ENCODE results near the gene RANGRF. TPM values are rescaled to one million over a fixed set of nuclear protein-coding genes. Genes with fewer than 3 reads are reported as not detected.
A peak's percentile ranks its signal among the peaks of the same experiment; 100 is the strongest.

The RANGRF gene
- total and polyA plus RNA-seq, 10 donors: 18.9 to 55.9 (median 23.1) TPM

GRCh38 chr17:8324923-8325322 lies 36.5 kb downstream of the RANGRF start:
- TF ChIP-seq POLR2A (IDR thresholded peaks at IDR 0.05) (no peak), CTCF (IDR thresholded peaks at IDR 0.05 in 8 of 11, conservative IDR thresholded peaks at IDR 0.05 in 3 of 11) (no peak), POLR2AphosphoS5 (IDR thresholded peaks at IDR 0.05) (no peak)
- Histone ChIP-seq H3K9me3 (no peaks in the 10 kb centered on the region), H3K27ac (no peak overlapping the region), H3K4me1 (peaks cover 3 to 31% (median 19%) of the 10 kb centered on the region in 6 donors), H3K27me3 (replicated peaks in 1 of 7) (peaks cover 0 to 52% (median 10%) of the 10 kb centered on the region in 7 donors), H3K4me3 (no peak overlapping the region), H3K36me3 (peaks cover 0 to 14% (median 0%) of the 10 kb centered on the region in 6 donors)
- WGBS, 5 donors: 42 to 69% (median 52%) methylated on average over 3 to 5 of the region's 5 CpGs
- intact Hi-C loops (cut with DNase I; ENCODE audit: low total_unique reads): no loop called here
- DNase-seq: no peak

GRCh38 chr17:8326511-8327302 lies 38.2 kb downstream of the RANGRF start:
- H3K4me1 ChIP-seq: peaks cover 3 to 31% (median 19%) of the 10 kb centered on the region in 6 donors
- DNase-seq: no peak
- no peak for TF ChIP-seq CTCF (IDR thresholded peaks at IDR 0.05 in 8 of 11, conservative IDR thresholded peaks at IDR 0.05 in 3 of 11)
- TF ChIP-seq POLR2A (IDR thresholded peaks at IDR 0.05): no peak
- TF ChIP-seq POLR2AphosphoS5 (IDR thresholded peaks at IDR 0.05): peak in 2 of 3 donors; percentile 24 to 30
- H3K27me3 ChIP-seq (replicated peaks in 1 of 7): peaks cover 0 to 54% (median 10%) of the 10 kb centered on the region in 7 donors
- peak overlapping the region; percentile 13 to 68 (median 59) for H3K27ac ChIP-seq
- WGBS, 5 donors: 2 to 13% (median 2%) methylated on average over 14 to 48 of the region's 48 CpGs
- peaks cover 0 to 5% (median 0%) of the 10 kb centered on the region in 6 donors for H3K36me3 ChIP-seq
- H3K9me3 ChIP-seq: no peaks in the 10 kb centered on the region
- peak overlapping the region; percentile 24 to 69 (median 36) for H3K4me3 ChIP-seq
- intact Hi-C loops (cut with DNase I; ENCODE audit: low total_unique reads): no loop called here

- H3K4me3 ChIP-seq: peak overlapping the region; percentile 24 to 69 (median 36)
- peak overlapping the region; percentile 13 to 68 (median 59) for H3K27ac ChIP-seq
- intact Hi-C loops (cut with DNase I; ENCODE audit: low total_unique reads): no loop called here
- peaks cover 0 to 57% (median 10%) of the 10 kb centered on the region in 7 donors for H3K27me3 ChIP-seq (replicated peaks in 1 of 7)
- H3K4me1 ChIP-seq: peaks cover 3 to 31% (median 19%) of the 10 kb centered on the region in 6 donors
- TF ChIP-seq POLR2AphosphoS5 (IDR thresholded peaks at IDR 0.05) (no peak), POLR2A (IDR thresholded peaks at IDR 0.05) (no peak), CTCF (IDR thresholded peaks at IDR 0.05 in 8 of 11, conservative IDR thresholded peaks at IDR 0.05 in 3 of 11) (no peak)
- H3K9me3 ChIP-seq: no peaks in the 10 kb centered on the region
- DNase-seq: no peak
- 18 to 44% (median 23%) methylated on average over 8 to 25 of the region's 25 CpGs for WGBS, 5 donors
- peaks cover 0 to under 1% (median 0%) of the 10 kb centered on the region in 6 donors for H3K36me3 ChIP-seq
Measured at GRCh38 chr17:8327303-8327649, 38.8 kb downstream of the RANGRF start.

- intact Hi-C loops (cut with DNase I; ENCODE audit: low total_unique reads): no loop called here
- H3K4me3 ChIP-seq: no peak overlapping the region
- H3K4me1 ChIP-seq: peaks cover 0 to 5% (median 5%) of the 10 kb centered on the region in 6 donors
- H3K9me3 ChIP-seq: no peaks in the 10 kb centered on the region
- no peak overlapping the region for H3K27ac ChIP-seq
- TF ChIP-seq CTCF (IDR thresholded peaks at IDR 0.05 in 8 of 11, conservative IDR thresholded peaks at IDR 0.05 in 3 of 11): no peak
- TF ChIP-seq POLR2A (IDR thresholded peaks at IDR 0.05): no peak
- TF ChIP-seq POLR2AphosphoS5 (IDR thresholded peaks at IDR 0.05): no peak
- WGBS, 5 donors: 79 to 96% (median 85%) methylated on average over 2 of the region's 2 CpGs
- no peak for DNase-seq
- H3K27me3 ChIP-seq (replicated peaks in 1 of 7): peaks cover 0 to 27% (median 3%) of the 10 kb centered on the region in 7 donors
- H3K36me3 ChIP-seq: no peaks in the 10 kb centered on the region
Measured at GRCh38 chr17:8332128-8332527, 43.7 kb downstream of the RANGRF start.

Measured in spleen (tissue), 11 donors.